T-helper 1 cell treated with Interleukin-12 subunit alpha and Interleukin-12 subunit beta and Interleukin-4 antibody, amounts not matched to agents 30 ng/mL and 1 ng/mL, for 36 hours (primary cell): ENCODE data around the gene PRCP. TPM values are rescaled to one million over a fixed set of nuclear protein-coding genes. Genes with fewer than 3 reads are reported as not detected.
"Not testable (repeated sequence)": the region's sequence is repeated elsewhere in the genome, so short reads cannot be mapped to it uniquely, and the experiment has no call there.

ENCODE experiments used
- intact Hi-C: fragments of 100-400 bp; cut with micrococcal nuclease; formaldehyde crosslinking; loops from one replicate; pipeline ENCODE4 v1.15.1; 2024
- total RNA-seq: library from RNA; stranded (reverse); gene quantifications from 2 replicates; pipeline ENCODE4 v1.2.3, GENCODE V29; 2022

Gene PRCP
- total RNA-seq, 1 donor from 2014 or later: 27.4 TPM

- intact Hi-C loops: loop anchor here (1.0 kb wide), 1 partner anchor 26 kb away; the partner anchor contains the start of gene DDIAS
Observed at GRCh38 chr11:82874646-82875523, 25.3 kb downstream of the PRCP start.

DNA sequence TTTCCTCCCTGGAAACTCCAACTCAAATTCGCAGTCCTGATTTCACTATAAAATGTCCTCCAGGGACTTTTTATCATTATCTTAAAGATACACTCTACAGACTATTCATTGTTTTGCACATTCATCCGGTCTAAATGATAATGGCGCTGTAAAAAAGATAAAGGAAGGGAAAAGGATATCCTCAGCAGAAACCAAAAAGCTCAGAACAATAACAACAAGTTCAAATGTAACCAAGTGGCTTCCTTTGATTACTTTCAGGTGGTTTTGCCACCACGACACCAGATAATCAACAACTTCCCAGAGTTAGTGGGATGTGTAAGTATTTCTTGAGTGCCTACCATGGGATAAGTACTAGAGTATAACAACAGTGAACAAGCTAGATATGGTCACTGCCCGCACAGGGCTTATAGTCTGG lies 26.3 kb downstream of the PRCP start:
- intact Hi-C loops: loop anchor here (1.0 kb wide), 1 partner anchor 27 kb away; the partner anchor contains the start of gene DDIAS

DNA sequence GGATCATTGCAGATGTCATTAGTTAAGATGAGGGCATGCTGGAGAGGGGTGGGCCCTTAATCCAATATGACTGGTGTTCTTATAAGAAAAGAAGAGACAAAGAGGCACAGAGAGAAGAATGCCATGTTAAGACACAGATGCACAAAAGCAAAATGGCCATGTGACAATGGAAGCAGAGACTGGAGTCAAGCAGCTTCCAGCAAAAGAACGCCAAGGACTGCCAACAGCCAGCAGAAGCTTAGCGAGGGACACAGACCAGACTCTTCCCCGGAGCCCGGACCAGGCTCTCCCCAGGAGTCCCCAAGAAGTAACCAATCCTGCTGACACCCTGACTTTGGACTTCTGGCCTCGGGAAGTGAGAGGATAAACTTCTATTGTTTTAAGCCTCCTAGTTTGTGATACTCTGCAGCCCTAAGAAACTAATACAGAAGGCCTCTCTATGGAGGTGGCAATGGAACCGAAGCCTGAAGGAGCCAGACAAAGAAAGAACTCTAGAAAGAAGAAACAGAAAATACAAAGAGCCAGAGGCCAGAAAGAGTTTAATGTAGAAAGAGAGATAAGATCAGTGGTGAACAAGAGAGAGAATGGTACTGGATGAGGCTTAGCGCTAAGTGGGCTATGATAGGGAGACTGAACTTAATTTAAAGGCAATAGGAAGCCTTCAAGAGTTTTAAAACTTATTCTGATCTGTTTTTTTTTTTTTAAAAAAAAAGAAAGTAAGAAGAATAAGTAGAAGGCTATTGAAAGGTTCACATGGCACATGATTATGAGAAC lies 27.7 kb downstream of the PRCP start:
- intact Hi-C loops: no loop called here

GRCh38 chr11:82871646-82872045 lies 28.6 kb downstream of the PRCP start:
- intact Hi-C loops: no loop called here

DNA sequence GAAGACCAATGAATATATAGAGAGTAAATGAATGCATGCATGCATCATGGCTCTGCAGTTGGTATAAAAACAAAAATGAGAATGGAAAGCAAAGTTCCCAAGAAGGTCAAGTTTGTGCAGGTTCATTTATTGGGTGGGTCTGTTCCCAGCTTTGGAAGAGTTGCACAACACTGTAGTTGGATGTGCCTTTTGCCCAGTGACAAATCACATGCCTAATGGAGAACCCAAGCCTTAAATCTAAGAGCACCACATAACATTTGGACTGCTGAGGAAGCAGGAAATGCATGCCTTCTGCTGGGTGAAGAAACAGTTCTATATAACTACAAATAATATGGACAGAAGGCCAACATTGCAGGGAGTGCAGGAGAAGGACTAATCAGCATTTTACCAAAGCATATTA lies 30.6 kb downstream of the PRCP start:
- intact Hi-C loops: no loop called here

DNA sequence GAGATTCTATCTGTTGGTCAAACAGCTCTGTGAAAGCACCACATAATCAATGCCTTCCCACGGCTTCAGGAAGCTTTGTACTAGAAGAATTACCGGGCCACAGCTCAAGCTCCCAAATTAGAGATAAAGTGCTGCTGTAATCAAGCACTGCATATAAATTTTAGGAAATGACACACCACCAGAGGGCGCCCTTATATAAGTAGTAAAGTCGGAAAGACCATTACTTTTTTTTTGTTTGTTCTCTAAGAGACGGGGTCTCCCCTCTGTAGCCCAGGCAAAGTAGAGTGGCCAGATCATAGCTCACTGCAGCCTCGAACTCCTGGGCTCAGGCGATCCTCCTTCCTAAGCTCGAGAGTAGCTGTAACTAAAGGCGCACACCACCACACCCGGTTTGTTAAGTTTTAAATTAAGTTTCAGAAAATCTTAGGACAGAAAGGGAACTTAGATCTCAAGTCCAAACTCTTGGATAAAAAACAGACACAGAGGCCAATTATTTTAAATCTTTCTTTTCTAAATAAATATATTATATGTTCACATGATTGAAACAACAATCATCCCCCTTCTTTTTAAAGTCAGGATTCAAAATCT lies 32.6 kb downstream of the PRCP start:
- intact Hi-C loops: loop anchor here (1.0 kb wide), 10 partner anchors 32 to 953 kb away; partner anchors contain the start of genes CCDC90B and RAB30

DNA sequence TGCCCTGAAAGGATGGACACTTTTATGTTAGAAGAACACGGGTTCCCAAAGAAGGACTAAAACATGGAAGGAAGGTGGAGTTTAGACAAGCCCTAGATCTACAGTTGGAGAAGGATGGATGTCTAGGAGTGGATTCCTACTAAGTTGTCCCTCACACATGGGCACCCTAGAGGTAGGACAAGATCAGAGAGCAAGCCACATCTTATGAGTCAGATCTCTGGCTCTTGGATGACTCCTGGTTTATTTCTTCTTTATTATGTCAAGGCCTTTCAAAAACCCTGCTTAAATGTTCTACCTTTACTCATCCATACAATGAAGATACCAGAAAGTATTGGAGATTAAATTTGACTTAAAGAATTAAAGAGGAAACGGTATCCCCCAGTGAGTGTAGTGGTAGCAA lies 34.4 kb downstream of the PRCP start:
- intact Hi-C loops: no loop called here

- intact Hi-C loops: loop anchor here (1.0 kb wide), 2 partner anchors 146 to 182 kb away; no protein-coding TSS in a partner anchor
Observed at GRCh38 chr11:82864268-82864667, 36.0 kb downstream of the PRCP start.

DNA sequence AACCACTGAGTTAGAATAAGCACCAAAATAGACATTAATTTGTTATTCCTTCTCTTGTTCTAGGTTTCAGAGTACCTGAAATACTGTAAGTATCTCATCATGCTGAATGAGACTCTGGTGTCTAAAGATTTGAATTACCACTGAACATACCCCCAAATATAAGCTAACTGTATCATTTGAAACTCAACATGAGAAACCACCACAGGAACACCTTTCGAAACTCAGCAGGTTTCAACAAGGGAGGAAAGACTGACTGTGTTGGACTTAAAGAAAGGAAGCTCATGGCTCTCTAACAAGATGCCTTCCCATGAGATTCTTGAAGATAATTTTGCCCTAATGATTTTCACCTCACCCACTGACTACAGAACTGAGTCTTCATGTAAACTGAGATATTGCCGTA lies 37.0 kb downstream of the PRCP start:
- intact Hi-C loops: no loop called here

- intact Hi-C loops: no loop called here
Observed at GRCh38 chr11:82862379-82862778, 37.9 kb downstream of the PRCP start.

DNA sequence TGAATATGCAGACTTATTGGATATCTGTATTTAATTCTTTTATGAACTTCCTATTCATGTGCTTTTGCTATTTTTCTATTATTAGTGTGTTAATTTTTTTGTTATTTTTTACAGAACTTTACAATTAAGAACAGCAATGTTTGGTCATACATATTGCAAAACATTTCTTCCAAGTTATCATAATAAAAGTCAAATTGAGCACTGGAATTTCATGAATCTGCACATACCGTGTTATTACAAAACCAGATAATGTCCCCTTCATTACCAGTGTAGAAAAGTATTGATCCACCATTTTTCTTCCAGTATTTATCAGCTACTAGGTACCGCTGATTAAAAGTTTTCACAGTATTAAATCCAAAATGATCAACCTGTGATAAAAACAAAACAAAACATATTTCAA lies 40.5 kb downstream of the PRCP start:
- intact Hi-C loops: no loop called here

- intact Hi-C loops: no loop called here
Observed at GRCh38 chr11:82858556-82859091, 41.6 kb downstream of the PRCP start.

- intact Hi-C loops: no loop called here
Observed at GRCh38 chr11:82858133-82858532, 42.1 kb downstream of the PRCP start.

GRCh38 chr11:82857145-82857544 lies 43.1 kb downstream of the PRCP start:
- intact Hi-C loops: no loop called here

DNA sequence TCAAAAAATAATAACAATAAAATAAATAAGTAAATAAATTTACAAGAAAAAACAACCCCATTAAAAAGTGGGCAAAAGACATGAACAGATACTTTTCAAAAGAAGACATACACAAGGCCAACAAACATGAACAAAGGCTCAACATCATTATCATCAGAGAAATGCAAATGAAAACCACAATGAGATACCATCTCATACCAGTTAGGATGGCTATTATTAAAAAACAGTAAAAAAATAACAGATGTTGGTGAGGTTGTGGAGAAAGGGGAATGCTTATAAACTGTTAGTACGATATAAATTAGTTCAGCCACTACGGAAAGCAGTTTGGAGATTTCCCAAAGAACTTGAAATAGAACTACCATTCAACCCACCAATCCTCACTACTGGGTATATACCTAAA lies 44.6 kb downstream of the PRCP start:
- intact Hi-C loops: no loop called here

DNA sequence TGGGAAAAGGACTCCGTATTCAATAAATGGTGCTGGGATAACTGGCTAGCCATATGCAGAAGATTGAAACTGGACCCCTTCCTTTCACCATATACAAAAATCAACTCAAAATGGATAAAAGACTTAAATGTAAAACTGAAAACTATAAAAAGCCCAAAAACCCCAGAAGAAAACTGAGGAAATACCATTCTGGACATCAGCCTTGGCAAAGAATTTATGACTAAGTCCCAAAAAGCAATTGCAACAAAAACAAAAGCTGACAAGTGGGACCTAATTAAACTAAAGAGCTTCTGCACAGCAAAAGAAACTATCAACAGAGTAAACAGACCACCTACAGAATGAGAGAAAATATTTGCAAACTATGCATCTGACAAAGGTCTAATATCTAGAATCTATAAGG lies 45.3 kb downstream of the PRCP start:
- intact Hi-C loops: not testable (repeated sequence)

DNA sequence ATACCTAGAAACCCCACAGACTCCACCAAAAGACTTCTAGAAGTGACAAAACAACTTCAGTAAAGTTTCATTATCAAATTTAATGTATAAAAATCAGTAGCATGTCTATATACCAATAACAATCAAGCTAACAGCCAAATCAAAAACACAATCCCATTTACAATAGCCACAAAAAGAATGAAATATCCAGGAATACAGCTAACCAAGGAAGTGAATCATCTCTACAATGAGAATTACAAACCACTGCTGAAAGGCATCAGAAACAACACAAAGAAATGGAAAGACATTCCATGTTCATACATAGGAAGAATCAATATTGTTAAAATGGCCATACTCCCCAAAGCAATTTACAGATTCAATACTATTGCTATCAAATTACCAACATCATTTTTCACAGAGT lies 46.0 kb downstream of the PRCP start:
- intact Hi-C loops: no loop called here

- intact Hi-C loops: no loop called here
Observed at GRCh38 chr11:82848829-82849228, 51.4 kb downstream of the PRCP start.

GRCh38 chr11:82845356-82846353 lies 54.6 kb downstream of the PRCP start:
- intact Hi-C loops: no loop called here

DNA sequence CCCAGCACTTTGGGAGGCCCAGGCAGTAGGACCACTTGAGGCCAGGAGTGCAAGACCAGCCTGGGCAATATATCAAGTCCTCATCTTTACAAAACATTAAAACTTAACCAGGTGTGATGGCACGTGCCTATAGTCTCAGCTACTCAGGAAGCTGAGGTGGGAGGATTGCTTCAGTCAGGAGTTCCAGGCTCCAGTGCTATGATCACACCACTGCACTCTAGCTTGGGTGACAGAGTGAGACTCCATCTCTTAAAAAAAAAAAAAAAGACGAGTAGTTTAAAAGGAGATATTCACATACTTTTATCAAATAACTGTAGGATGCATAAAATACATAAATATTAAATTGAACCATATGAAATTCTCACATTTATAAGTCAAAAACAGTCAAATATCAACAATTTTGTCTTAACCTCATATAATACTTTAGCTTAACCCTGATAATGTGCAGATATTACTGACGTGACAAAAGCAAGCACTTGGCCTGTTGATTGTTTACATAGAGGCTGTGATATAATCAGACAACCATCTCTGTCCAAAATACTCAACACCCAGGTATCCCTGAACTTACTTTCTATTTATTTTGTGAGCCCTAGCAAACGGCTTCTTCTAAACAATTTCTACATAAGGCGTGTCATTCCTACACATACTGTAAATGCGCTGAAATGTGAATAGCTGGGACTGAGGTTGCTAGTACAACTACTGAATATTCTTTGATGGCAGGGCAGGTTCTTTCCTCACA lies 57.0 kb downstream of the PRCP start:
- intact Hi-C loops: no loop called here
